OCI-LY1 (cell line): ENCODE measurements around the gene BMERB1.
"Not testable (repeated sequence)": the region's sequence is repeated elsewhere in the genome, so short reads cannot be mapped to it uniquely, and the experiment has no call there.

Experiments
- H2AFZ ChIP-seq: fragments of 200-600 bp; sonication (generic), shearing (Covaris generic); 2 replicates; pipeline ENCODE4 v1.6.0; 2014; ENCODE audit warnings: antibody characterized with exemption, mild to moderate bottlenecking, low read length
- H3F3A ChIP-seq: fragments of 200-600 bp; sonication (generic), shearing (Covaris generic); 2 replicates; pipeline ENCODE4 v1.6.0; 2014; ENCODE audit warnings: mild to moderate bottlenecking, antibody characterized with exemption, low read length, moderate library complexity; ENCODE audit not compliant: insufficient read depth
- H3K27ac ChIP-seq: fragments of 200-600 bp; sonication (generic); 2 replicates; pipeline ENCODE4 v1.5.1; 2014; ENCODE audit warnings: low read length, mixed run types, mild to moderate bottlenecking, low read depth; ENCODE audit not compliant: poor library complexity, severe bottlenecking
- H3K27me3 ChIP-seq: fragments of 200-600 bp; sonication (generic); 2 replicates; pipeline ENCODE4 v1.6.0; 2014; ENCODE audit warnings: antibody characterized with exemption, mild to moderate bottlenecking, low read length, moderate library complexity; ENCODE audit not compliant: insufficient read depth
- H3K36me3 ChIP-seq: fragments of 200-600 bp; sonication (generic); 2 replicates; pipeline ENCODE4 v1.6.1; 2014; ENCODE audit warnings: mild to moderate bottlenecking, antibody characterized with exemption, low read length, moderate library complexity, mixed read lengths; ENCODE audit not compliant: insufficient read depth
- H3K4me1 ChIP-seq: fragments of 200-600 bp; sonication (generic); 2 replicates; pipeline ENCODE4 v1.5.1; 2014; ENCODE audit warnings: mild to moderate bottlenecking, low read length, moderate library complexity; ENCODE audit not compliant: insufficient read depth, severe bottlenecking
- H3K4me2 ChIP-seq: fragments of 200-600 bp; sonication (generic), shearing (Covaris generic); 2 replicates; pipeline ENCODE4 v1.6.1; 2014; ENCODE audit warnings: low read length
- H3K4me3 ChIP-seq: fragments of 200-600 bp; sonication (generic); 2 replicates; pipeline ENCODE4 v1.5.1; 2014; ENCODE audit warnings: low read length, low read depth, mild to moderate bottlenecking, mixed read lengths; ENCODE audit not compliant: poor library complexity, severe bottlenecking
- H3K79me2 ChIP-seq: fragments of 200-600 bp; shearing (Covaris generic); 2 replicates; pipeline ENCODE4 v1.6.1; 2016; ENCODE audit warnings: mixed run types, low read length, mixed read lengths; ENCODE audit not compliant: insufficient read depth
- H3K9ac ChIP-seq: fragments of 200-600 bp; sonication (generic), shearing (Covaris generic); 2 replicates; pipeline ENCODE4 v1.6.1; 2014; ENCODE audit warnings: mild to moderate bottlenecking, low read length, mixed read lengths
- H3K9me2 ChIP-seq: fragments of 200-600 bp; sonication (generic), shearing (Covaris generic); 2 replicates; pipeline ENCODE4 v1.6.1; 2014; ENCODE audit warnings: low read depth, mild to moderate bottlenecking, low read length, mixed read lengths
- H3K9me3 ChIP-seq: fragments of 200-600 bp; shearing (Covaris generic); 2 replicates; pipeline ENCODE4 v1.6.1; 2014; ENCODE audit warnings: low read length, mixed read lengths
- H4K20me1 ChIP-seq: fragments of 200-600 bp; sonication (generic), shearing (Covaris generic); 2 replicates; pipeline ENCODE4 v1.6.0; 2016; ENCODE audit warnings: mild to moderate bottlenecking, low read length; ENCODE audit not compliant: insufficient read depth
- EZH2 ChIP-seq: fragments of 200-600 bp; sonication (generic), shearing (Covaris generic); IDR thresholded peaks from 2 replicates; pipeline ENCODE4 v1.8.0; 2017; ENCODE audit warnings: borderline replicate concordance, mixed run types, mild to moderate bottlenecking, antibody characterized with exemption, low read length, moderate library complexity, mixed read lengths
- TF ChIP-seq, protein P1 (sequence below): fragments of 200-600 bp; sonication (generic), shearing (Covaris generic); IDR thresholded peaks from 2 replicates; pipeline ENCODE4 v1.5.1; 2017; ENCODE audit warnings: mild to moderate bottlenecking, antibody characterized with exemption, low read length, moderate library complexity, mixed read lengths

The BMERB1 gene

DNA sequence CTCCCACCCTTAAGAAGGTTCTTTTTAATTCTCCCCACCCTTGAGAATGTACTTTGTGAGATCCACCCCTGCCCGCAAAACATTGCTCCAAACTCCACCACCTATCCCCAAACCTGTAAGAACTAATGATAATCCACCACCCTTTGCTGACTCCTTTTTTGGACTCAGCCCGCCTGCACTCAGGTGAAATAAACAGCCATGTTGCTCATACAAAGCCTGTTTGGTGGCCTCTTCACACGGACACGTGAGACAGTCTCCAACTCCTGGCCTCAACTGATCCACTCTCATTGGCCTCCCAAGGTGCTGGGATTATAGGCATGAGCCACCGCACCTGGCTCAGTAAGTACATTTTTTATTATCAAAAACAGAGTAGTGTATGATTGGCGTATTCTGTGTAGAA, 24.9 kb upstream of the BMERB1 start:
- H3K4me2 ChIP-seq, H2AFZ ChIP-seq, H3K4me1 ChIP-seq, H4K20me1 ChIP-seq, H3K9me2 ChIP-seq, H3K9ac ChIP-seq, H3K79me2 ChIP-seq, H3F3A ChIP-seq, H3K36me3 ChIP-seq, H3K27me3 ChIP-seq, H3K4me3 ChIP-seq, H3K27ac ChIP-seq, H3K9me3 ChIP-seq: not testable (repeated sequence)

DNA sequence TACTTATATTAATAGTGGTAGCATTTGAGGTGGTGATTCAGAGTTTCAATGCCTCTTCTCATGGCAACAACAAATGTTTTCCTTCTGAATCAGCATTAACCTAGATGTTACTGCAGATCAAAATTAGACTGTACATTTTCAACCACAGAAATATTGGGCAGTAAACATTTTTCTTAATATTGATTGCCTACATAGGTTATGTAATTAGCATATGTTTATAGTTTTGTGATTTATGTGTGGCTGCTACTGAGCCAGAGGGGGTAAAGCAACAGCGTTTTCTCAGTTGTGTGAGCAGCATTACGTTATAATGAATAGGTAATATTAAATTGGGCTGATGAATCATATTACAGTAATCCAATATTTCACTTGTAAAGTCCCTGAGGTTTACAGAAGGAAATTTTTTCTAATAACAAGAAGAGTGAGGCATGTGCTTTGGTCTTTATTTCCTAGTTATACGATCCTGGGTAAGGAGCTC, 18.8 kb upstream of the BMERB1 start:
- H3K9ac ChIP-seq: no peak overlapping the region

DNA sequence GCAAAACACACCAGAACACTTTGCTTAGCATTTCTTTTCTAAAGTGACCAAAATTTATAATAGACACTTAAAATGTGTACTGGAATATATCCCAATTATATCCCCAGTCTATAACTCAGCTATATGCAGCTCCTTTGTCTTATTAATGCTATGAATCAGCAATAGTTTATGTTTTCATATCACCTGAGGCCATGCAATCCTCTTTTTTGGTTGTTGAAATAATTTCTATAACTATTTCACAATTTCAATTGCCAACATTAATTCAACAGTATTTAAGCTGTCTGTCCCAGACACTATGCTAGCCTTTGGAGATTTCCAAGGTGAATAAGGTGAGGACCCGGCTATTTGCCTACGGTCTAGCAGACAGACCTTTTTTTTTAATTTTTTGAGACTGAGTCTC, 17.2 kb upstream of the BMERB1 start:
- no peaks in the 10 kb centered on the region for H3K27me3 ChIP-seq
- H3K79me2 ChIP-seq: no peaks in the 10 kb centered on the region
- no peak overlapping the region for H2AFZ ChIP-seq
- no peak for TF ChIP-seq EZH2
- TF ChIP-seq, protein P1, sequence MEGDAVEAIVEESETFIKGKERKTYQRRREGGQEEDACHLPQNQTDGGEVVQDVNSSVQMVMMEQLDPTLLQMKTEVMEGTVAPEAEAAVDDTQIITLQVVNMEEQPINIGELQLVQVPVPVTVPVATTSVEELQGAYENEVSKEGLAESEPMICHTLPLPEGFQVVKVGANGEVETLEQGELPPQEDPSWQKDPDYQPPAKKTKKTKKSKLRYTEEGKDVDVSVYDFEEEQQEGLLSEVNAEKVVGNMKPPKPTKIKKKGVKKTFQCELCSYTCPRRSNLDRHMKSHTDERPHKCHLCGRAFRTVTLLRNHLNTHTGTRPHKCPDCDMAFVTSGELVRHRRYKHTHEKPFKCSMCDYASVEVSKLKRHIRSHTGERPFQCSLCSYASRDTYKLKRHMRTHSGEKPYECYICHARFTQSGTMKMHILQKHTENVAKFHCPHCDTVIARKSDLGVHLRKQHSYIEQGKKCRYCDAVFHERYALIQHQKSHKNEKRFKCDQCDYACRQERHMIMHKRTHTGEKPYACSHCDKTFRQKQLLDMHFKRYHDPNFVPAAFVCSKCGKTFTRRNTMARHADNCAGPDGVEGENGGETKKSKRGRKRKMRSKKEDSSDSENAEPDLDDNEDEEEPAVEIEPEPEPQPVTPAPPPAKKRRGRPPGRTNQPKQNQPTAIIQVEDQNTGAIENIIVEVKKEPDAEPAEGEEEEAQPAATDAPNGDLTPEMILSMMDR: no peak
- H3K4me2 ChIP-seq: no peak overlapping the region
- H4K20me1 ChIP-seq: no peaks in the 10 kb centered on the region
- no peaks in the 10 kb centered on the region for H3K9me2 ChIP-seq
- no peaks in the 10 kb centered on the region for H3K4me1 ChIP-seq
- no peaks in the 10 kb centered on the region for H3K9me3 ChIP-seq
- no peaks in the 10 kb centered on the region for H3K36me3 ChIP-seq
- no peak overlapping the region for H3K27ac ChIP-seq
- no peak overlapping the region for H3K4me3 ChIP-seq
- no peaks in the 10 kb centered on the region for H3F3A ChIP-seq
- no peak overlapping the region for H3K9ac ChIP-seq

More for the DNA sequence above, 18.8 kb upstream of the BMERB1 start:
- Histone ChIP-seq H3K4me2 (no peak overlapping the region), H3K27me3 (no peaks in the 10 kb centered on the region), H2AFZ (no peak overlapping the region), H3K9me2 (no peaks in the 10 kb centered on the region), H3K4me1 (no peaks in the 10 kb centered on the region), H3K79me2 (no peaks in the 10 kb centered on the region), H3K36me3 (no peaks in the 10 kb centered on the region), H3K9me3 (no peaks in the 10 kb centered on the region), H3K27ac (no peak overlapping the region), H3K4me3 (no peak overlapping the region), H3F3A (no peaks in the 10 kb centered on the region), H4K20me1 (no peaks in the 10 kb centered on the region)
- TF ChIP-seq, protein P1: no peak
- no peak for TF ChIP-seq EZH2

DNA sequence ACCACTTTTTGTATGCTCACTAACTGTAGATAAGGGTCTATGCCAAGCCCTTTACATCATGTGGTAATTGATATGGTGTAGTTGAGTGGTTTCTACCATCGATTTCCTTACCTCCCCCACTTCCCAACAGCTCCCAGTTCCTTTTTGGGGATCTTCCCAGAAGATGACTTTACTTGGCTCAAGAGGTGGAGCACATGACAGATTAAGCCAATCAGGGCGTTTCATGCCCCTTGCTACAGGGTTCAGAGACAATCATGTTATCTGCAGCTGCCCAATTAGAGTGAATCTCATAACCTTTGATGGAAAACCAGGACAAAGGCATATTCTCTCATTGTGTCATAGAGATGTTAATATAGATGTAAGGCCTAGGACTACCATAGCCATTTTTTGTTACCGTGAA, 16.2 kb upstream of the BMERB1 start:
- H3K9me2 ChIP-seq: no peaks in the 10 kb centered on the region
- H3K36me3 ChIP-seq: no peaks in the 10 kb centered on the region
- no peaks in the 10 kb centered on the region for H3K4me1 ChIP-seq
- H2AFZ ChIP-seq: no peak overlapping the region
- TF ChIP-seq, protein P1: no peak
- no peak for TF ChIP-seq EZH2
- H3K4me3 ChIP-seq: no peak overlapping the region
- no peak overlapping the region for H3K27ac ChIP-seq
- H4K20me1 ChIP-seq: no peaks in the 10 kb centered on the region
- H3K79me2 ChIP-seq: no peaks in the 10 kb centered on the region
- H3K27me3 ChIP-seq: no peaks in the 10 kb centered on the region
- no peaks in the 10 kb centered on the region for H3F3A ChIP-seq
- no peak overlapping the region for H3K4me2 ChIP-seq
- no peak overlapping the region for H3K9ac ChIP-seq
- no peaks in the 10 kb centered on the region for H3K9me3 ChIP-seq

DNA sequence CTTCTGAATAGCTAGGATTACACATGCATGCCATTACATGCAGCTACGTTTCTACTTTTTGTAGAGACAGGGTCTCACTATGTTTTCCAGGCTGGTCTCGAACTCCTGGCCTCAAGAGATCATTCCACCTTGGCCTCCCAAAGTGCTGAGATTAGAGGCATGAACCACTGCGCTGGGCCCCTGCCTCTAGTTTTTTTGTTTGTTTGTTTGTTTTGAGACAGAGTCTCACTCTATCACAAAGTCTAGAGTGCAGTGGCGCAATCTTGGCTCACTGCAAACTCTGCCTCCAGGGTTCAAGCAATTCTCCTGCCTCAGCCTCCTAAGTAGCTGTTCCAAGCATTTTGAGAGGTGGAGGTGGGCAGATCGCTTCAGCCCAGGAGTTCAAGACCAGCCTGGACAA, 12.7 kb upstream of the BMERB1 start:
- H3K9me3 ChIP-seq, H3F3A ChIP-seq, H3K36me3 ChIP-seq, H3K27ac ChIP-seq, H3K9ac ChIP-seq, H3K4me1 ChIP-seq, H2AFZ ChIP-seq, H3K79me2 ChIP-seq, H3K27me3 ChIP-seq, H3K9me2 ChIP-seq, H4K20me1 ChIP-seq, H3K4me3 ChIP-seq, H3K4me2 ChIP-seq: not testable (repeated sequence)
